DLD1 (cell line): ENCODE results near the gene CD28.
"Not testable (repeated sequence)": the region's sequence is repeated elsewhere in the genome, so short reads cannot be mapped to it uniquely, and the experiment has no call there.

Source experiments
- in situ Hi-C: cut with HindIII; loops from 2 replicates; pipeline ENCODE4 v1.10.0; 2017; ENCODE audit warnings: low sequenced_read_pairs

Gene CD28

GRCh38 chr2:203781151-203781550, 74.7 kb downstream of the CD28 start:
- in situ Hi-C loops: no loop called here

DNA sequence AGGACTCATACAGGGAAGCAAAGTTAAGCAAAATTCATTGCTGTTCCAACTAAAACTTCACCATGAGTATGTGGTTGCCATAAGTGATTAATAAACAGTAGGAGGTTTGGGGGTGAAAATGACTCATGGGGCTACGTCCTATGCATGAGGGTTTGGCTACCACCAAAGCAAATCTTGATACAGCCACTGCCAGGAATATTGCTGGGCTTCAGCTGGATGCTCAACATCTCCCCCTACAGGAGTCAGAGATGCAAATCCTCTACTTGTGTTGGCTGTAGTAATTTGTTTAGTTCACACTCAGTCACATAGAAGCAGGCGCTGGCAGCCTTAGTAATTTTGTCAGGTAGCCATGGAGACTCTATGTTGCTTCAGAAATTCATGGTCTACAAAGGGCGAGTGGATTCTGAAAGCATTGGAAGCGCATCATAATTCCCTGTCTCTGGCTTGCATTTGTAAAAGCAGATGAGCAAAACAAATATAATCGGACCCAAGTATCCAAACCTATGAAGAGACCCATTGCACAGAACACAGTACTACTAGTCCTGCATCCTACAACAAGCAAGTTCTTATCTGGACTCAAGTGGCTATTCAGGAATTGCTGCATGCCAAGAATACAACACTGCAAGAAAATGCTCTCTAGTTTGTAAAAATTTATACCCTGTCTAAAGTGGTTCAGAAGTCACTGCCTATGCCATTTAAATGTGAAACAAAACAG, 76.0 kb downstream of the CD28 start:
- in situ Hi-C loops: no loop called here

GRCh38 chr2:203783496-203784203, 77.2 kb downstream of the CD28 start:
- in situ Hi-C loops: no loop called here

GRCh38 chr2:203784710-203785270, 78.4 kb downstream of the CD28 start:
- in situ Hi-C loops: not testable (repeated sequence)

- in situ Hi-C loops: not testable (repeated sequence)
These were observed 79.1 kb downstream of the CD28 start for GRCh38 chr2:203785391-203786110.

DNA sequence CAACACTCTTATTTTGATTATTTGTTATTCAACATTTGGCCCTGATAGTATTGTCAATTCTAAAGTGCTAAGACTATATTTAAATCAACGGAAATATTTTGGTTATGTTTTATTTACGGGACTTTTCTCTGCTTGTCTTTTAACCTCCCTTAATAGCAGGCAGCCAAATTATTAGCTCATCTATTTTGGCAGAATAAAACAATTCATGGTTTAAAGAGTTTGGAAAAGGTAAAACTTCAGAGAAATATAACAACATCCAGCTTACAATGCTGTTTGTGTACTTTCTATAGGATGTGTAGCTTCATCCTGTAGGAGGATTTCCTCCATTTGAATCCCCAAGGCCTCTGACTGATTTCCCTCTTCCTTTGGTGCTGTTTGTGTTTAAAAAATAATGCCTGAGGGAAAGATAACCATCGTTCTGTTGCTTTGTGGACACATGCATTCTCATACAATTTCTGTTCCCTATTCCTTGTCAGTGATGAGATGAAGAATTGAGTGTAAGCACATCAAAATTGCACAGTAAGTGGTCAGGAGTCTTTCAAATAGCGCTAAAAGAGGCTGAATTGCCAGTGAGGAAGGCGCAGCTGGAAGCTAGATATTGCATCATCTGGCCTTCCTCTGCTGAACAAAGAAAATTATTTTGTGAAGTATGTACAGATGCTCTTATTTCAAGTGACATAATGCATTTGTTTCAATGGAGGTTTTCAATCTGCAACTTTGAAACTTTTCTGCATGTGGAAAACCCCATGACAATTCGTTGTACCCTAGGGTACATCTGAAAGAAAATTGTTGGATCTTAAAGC, 80.3 kb downstream of the CD28 start:
- in situ Hi-C loops: no loop called here

- in situ Hi-C loops: no loop called here
These were observed 81.5 kb downstream of the CD28 start for GRCh38 chr2:203787979-203788378.
